ENCODE results near the gene KBTBD13. TPM values are rescaled to one million over a fixed set of nuclear protein-coding genes. Genes with fewer than 3 reads are reported as not detected.

The KBTBD13 gene
- total RNA-seq, 1 donor from 2014 or later, result not detected

- no peak overlapping the region for H2AFZ ChIP-seq (replicated peaks)
- H3K79me2 ChIP-seq (ENCODE audit: low read depth), result no peaks in the 10 kb centered on the region
- H4K20me1 ChIP-seq (ENCODE audit: low read depth), result no peaks in the 10 kb centered on the region
- no peaks in the 10 kb centered on the region for H3K36me3 ChIP-seq
- H3K27me3 ChIP-seq, result peaks cover 16% of the 10 kb centered on the region
- H3K27me3 Mint-ChIP-seq (ENCODE audit: insufficient read depth, low read depth), result no peaks in the 10 kb centered on the region
- H3K4me3 ChIP-seq, result peak overlapping the region; percentile 43
- H3K27ac Mint-ChIP-seq, result no peak overlapping the region
- TF ChIP-seq CTCF (IDR thresholded peaks at IDR 0.05) (no peak), EZH2phosphoT487 (IDR thresholded peaks at IDR 0.05) (no peak), EZH2 (IDR thresholded peaks at IDR 0.05) (no peak)
- H3K4me2 ChIP-seq, result peak overlapping the region; percentile 78
- H3K9ac ChIP-seq, result no peak overlapping the region
- H3K4me3 Mint-ChIP-seq, result no peak overlapping the region
- no peaks in the 10 kb centered on the region for H3K9me3 ChIP-seq (ENCODE audit: low read depth)
- no peaks in the 10 kb centered on the region for H3K4me1 ChIP-seq
- peaks cover 2% of the 10 kb centered on the region for H3F3A ChIP-seq (ENCODE audit: low read depth)
- no peak for DNase-seq (ENCODE audit: low spot score)
- no peaks in the 10 kb centered on the region for H3K9me3 Mint-ChIP-seq
- peaks cover 19% of the 10 kb centered on the region for H3K36me3 Mint-ChIP-seq
- H3K27ac ChIP-seq, result no peak overlapping the region
- no peaks in the 10 kb centered on the region for H3K4me1 Mint-ChIP-seq
Observed at GRCh38 chr15:65102912-65103311, 26.4 kb downstream of the KBTBD13 start.

DNA sequence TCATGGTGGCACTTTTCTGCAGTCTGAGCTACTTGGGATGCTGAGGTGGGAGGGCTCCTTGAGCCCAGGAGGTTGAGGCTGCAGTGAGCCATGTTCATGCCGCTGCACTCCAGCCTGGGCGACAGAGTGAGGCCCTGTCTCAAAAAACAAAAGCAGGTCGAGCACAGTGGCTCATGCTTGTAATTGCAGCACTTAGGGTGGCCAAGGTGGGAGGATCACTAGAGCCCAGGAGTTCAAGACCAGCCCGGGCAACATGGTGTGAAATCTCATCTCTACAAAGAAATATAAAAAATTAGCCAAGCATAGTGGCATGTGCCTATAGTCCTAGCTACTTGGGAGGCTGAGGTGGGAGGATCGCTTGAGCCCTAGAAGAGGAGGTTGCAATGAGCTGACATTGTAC lies 28.5 kb downstream of the KBTBD13 start:
- Histone ChIP-seq H3K4me3 (no peak overlapping the region), H3F3A (ENCODE audit: low read depth) (peaks cover 2% of the 10 kb centered on the region), H2AFZ (replicated peaks) (no peak overlapping the region), H3K79me2 (ENCODE audit: low read depth) (no peaks in the 10 kb centered on the region), H4K20me1 (ENCODE audit: low read depth) (no peaks in the 10 kb centered on the region), H3K27me3 (peaks cover 16% of the 10 kb centered on the region), H3K4me2 (no peak overlapping the region), H3K27ac (no peak overlapping the region), H3K36me3 (no peaks in the 10 kb centered on the region), H3K9ac (no peak overlapping the region), H3K4me1 (no peaks in the 10 kb centered on the region), H3K9me3 (ENCODE audit: low read depth) (no peaks in the 10 kb centered on the region)
- Mint-ChIP-seq H3K36me3 (peaks cover 10% of the 10 kb centered on the region), H3K9me3 (no peaks in the 10 kb centered on the region), H3K27me3 (ENCODE audit: insufficient read depth, low read depth) (no peaks in the 10 kb centered on the region), H3K4me1 (no peaks in the 10 kb centered on the region), H3K4me3 (no peak overlapping the region), H3K27ac (no peak overlapping the region)
- TF ChIP-seq EZH2phosphoT487 (IDR thresholded peaks at IDR 0.05) (no peak), CTCF (IDR thresholded peaks at IDR 0.05) (no peak), EZH2 (IDR thresholded peaks at IDR 0.05) (no peak)
- DNase-seq (ENCODE audit: low spot score), result no peak

- H3K27ac Mint-ChIP-seq, result peak overlapping the region; percentile 53
- Histone ChIP-seq H4K20me1 (ENCODE audit: low read depth) (no peaks in the 10 kb centered on the region), H3K9ac (no peak overlapping the region), H3K27me3 (peaks cover 16% of the 10 kb centered on the region), H3K4me2 (no peak overlapping the region), H2AFZ (replicated peaks) (no peak overlapping the region), H3K4me1 (no peaks in the 10 kb centered on the region), H3K79me2 (ENCODE audit: low read depth) (no peaks in the 10 kb centered on the region), H3K36me3 (no peaks in the 10 kb centered on the region), H3K4me3 (no peak overlapping the region), H3F3A (ENCODE audit: low read depth) (peaks cover 2% of the 10 kb centered on the region), H3K9me3 (ENCODE audit: low read depth) (no peaks in the 10 kb centered on the region), H3K27ac (no peak overlapping the region)
- no peaks in the 10 kb centered on the region for H3K4me1 Mint-ChIP-seq
- DNase-seq (ENCODE audit: low spot score), result no peak
- TF ChIP-seq EZH2phosphoT487 (IDR thresholded peaks at IDR 0.05) (no peak), EZH2 (IDR thresholded peaks at IDR 0.05) (no peak), CTCF (IDR thresholded peaks at IDR 0.05) (no peak)
- no peak overlapping the region for H3K4me3 Mint-ChIP-seq
- no peaks in the 10 kb centered on the region for H3K9me3 Mint-ChIP-seq
- no peaks in the 10 kb centered on the region for H3K27me3 Mint-ChIP-seq (ENCODE audit: insufficient read depth, low read depth)
- H3K36me3 Mint-ChIP-seq, result peaks cover 12% of the 10 kb centered on the region
Observed at GRCh38 chr15:65106011-65106590, 29.6 kb downstream of the KBTBD13 start.

All from neural progenitor cell (in vitro differentiated cells).